ENCODE results near the gene ALDH2. TPM values are rescaled to one million over a fixed set of nuclear protein-coding genes. Genes with fewer than 3 reads are reported as not detected.

ALDH2 gene
- total RNA-seq, 1 donor from 2014 or later = 66.4 TPM

GRCh38 chr12:111748151-111748672 is 18.5 kb upstream of the ALDH2 start:
- no peak for TF ChIP-seq CTCF (IDR thresholded peaks at IDR 0.05)
- intact Hi-C loops (cut with DNase I) = no loop called here
- H3K36me3 ChIP-seq = peaks cover 38 to 39% of the 10 kb centered on the region in 2 donors
- no peak for DNase-seq (ENCODE audit: low spot score in 2 of 2)
- no peaks in the 10 kb centered on the region for H3K27me3 ChIP-seq
- H3K9me3 ChIP-seq = no peaks in the 10 kb centered on the region
- no peak overlapping the region for H3K4me3 ChIP-seq
- H3K4me1 ChIP-seq = peaks cover 0 to 2% of the 10 kb centered on the region in 2 donors
- no peak overlapping the region for H3K27ac ChIP-seq

- no peak for TF ChIP-seq CTCF (IDR thresholded peaks at IDR 0.05)
- DNase-seq (ENCODE audit: low spot score in 2 of 2) = no peak
- H3K4me1 ChIP-seq = peaks cover 0 to 5% of the 10 kb centered on the region in 2 donors
- no peak overlapping the region for H3K4me3 ChIP-seq
- no peaks in the 10 kb centered on the region for H3K27me3 ChIP-seq
- no peak overlapping the region for H3K27ac ChIP-seq
- no peaks in the 10 kb centered on the region for H3K9me3 ChIP-seq
- H3K36me3 ChIP-seq = peaks cover 38 to 39% of the 10 kb centered on the region in 2 donors
- intact Hi-C loops (cut with DNase I) = no loop called here
These were observed 17.9 kb upstream of the ALDH2 start for GRCh38 chr12:111748867-111749266.

GRCh38 chr12:111749391-111749790 is 17.3 kb upstream of the ALDH2 start:
- no peak for DNase-seq (ENCODE audit: low spot score in 2 of 2)
- H3K9me3 ChIP-seq = no peaks in the 10 kb centered on the region
- H3K4me3 ChIP-seq = no peak overlapping the region
- peaks cover 38 to 39% of the 10 kb centered on the region in 2 donors for H3K36me3 ChIP-seq
- no peak for TF ChIP-seq CTCF (IDR thresholded peaks at IDR 0.05)
- intact Hi-C loops (cut with DNase I) = no loop called here
- H3K27me3 ChIP-seq = no peaks in the 10 kb centered on the region
- no peak overlapping the region for H3K27ac ChIP-seq
- peaks cover 0 to 5% of the 10 kb centered on the region in 2 donors for H3K4me1 ChIP-seq

- Histone ChIP-seq H3K4me1 (peaks cover 4 to 25% of the 10 kb centered on the region in 2 donors), H3K9me3 (no peaks in the 10 kb centered on the region), H3K27me3 (no peaks in the 10 kb centered on the region), H3K4me3 (no peak overlapping the region), H3K27ac (no peak overlapping the region), H3K36me3 (peaks cover 8 to 9% of the 10 kb centered on the region in 2 donors)
- peak; percentile 76 to 88 (median 81) for TF ChIP-seq CTCF (IDR thresholded peaks at IDR 0.05)
- intact Hi-C loops (cut with DNase I) = loop anchor here (1.0 to 5.0 kb wide), 2 partner anchors 34 to 60 kb away; no protein-coding TSS in a partner anchor
- peak in 1 of 2 donors; percentile 75 for DNase-seq (ENCODE audit: low spot score in 2 of 2)
These were observed 13.4 kb upstream of the ALDH2 start for GRCh38 chr12:111753144-111753881.

GRCh38 chr12:111754671-111755070 is 12.1 kb upstream of the ALDH2 start:
- intact Hi-C loops (cut with DNase I) = loop anchor here (5.0 kb wide), 1 partner anchor 33 kb away; no protein-coding TSS in a partner anchor
- TF ChIP-seq CTCF (IDR thresholded peaks at IDR 0.05) = no peak
- H3K27ac ChIP-seq = no peak overlapping the region

More at GRCh38 chr12:111754671-111755070, 12.1 kb upstream of the ALDH2 start:
- no peak for DNase-seq (ENCODE audit: low spot score in 2 of 2)
- Histone ChIP-seq H3K4me1 (peaks cover 4 to 28% of the 10 kb centered on the region in 2 donors), H3K9me3 (no peaks in the 10 kb centered on the region), H3K27me3 (no peaks in the 10 kb centered on the region), H3K4me3 (no peak overlapping the region), H3K36me3 (peaks cover 0 to 1% of the 10 kb centered on the region in 2 donors)

All from ascending aorta (tissue), 2 donors.